ENCODE measurements around the gene FCMR. TPM values are rescaled to one million over a fixed set of nuclear protein-coding genes. Genes with fewer than 3 reads are reported as not detected.

Gene FCMR, protein sequence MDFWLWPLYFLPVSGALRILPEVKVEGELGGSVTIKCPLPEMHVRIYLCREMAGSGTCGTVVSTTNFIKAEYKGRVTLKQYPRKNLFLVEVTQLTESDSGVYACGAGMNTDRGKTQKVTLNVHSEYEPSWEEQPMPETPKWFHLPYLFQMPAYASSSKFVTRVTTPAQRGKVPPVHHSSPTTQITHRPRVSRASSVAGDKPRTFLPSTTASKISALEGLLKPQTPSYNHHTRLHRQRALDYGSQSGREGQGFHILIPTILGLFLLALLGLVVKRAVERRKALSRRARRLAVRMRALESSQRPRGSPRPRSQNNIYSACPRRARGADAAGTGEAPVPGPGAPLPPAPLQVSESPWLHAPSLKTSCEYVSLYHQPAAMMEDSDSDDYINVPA
- 1 to 10 TPM in 2 of 4 donors, under 1 TPM in 1, not detected in 1; 0.59 to 1.7 (median 1.7) TPM for total RNA-seq

DNA sequence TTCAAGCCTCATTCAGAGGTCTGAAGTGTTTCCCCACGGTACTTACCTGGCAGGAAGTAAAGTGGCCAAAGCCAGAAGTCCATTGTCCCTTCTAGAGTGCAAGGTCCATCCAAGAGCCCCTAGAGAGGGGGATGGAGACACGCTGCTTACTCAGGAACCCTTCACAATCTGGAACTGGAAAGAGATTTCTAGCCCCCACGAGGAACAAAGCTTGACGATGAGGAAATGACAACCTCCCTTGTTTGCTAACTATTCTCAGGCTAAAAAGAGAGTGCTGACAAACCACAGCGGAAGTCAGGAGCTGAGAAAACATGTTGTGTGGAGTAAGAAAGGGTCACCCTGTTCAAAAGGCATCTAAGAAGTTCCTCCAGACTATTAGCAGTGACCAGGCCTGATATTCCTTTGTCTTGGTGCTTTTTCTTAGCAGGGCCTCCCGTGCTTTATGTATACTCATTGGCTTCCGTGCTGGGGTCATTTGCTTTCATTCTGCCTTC, at the start of gene FCMR:
TSS of gene FCMR (minus strand) at position 170 of the 494 bp plus-strand sequence. CDS start at position 83, 87 bp downstream.
- Histone ChIP-seq H3K4me3 (no peak within 1 kb of the TSS), H3K9me3 (no peaks in the 10 kb centered on the region), H3K27ac (no peak within 1 kb of the TSS), H3K36me3 (no peaks in the 10 kb centered on the region), H3K4me1 (no peaks in the 10 kb centered on the region), H3K27me3 (no peaks in the 10 kb centered on the region)
- intact Hi-C loops (cut with DNase I; ENCODE audit: low total_unique reads): no loop called here
- no peak for TF ChIP-seq POLR2A (IDR thresholded peaks at IDR 0.05)
- TF ChIP-seq, protein P1, sequence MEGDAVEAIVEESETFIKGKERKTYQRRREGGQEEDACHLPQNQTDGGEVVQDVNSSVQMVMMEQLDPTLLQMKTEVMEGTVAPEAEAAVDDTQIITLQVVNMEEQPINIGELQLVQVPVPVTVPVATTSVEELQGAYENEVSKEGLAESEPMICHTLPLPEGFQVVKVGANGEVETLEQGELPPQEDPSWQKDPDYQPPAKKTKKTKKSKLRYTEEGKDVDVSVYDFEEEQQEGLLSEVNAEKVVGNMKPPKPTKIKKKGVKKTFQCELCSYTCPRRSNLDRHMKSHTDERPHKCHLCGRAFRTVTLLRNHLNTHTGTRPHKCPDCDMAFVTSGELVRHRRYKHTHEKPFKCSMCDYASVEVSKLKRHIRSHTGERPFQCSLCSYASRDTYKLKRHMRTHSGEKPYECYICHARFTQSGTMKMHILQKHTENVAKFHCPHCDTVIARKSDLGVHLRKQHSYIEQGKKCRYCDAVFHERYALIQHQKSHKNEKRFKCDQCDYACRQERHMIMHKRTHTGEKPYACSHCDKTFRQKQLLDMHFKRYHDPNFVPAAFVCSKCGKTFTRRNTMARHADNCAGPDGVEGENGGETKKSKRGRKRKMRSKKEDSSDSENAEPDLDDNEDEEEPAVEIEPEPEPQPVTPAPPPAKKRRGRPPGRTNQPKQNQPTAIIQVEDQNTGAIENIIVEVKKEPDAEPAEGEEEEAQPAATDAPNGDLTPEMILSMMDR (IDR thresholded peaks at IDR 0.05): no peak
- DNase-seq: no peak

DNA sequence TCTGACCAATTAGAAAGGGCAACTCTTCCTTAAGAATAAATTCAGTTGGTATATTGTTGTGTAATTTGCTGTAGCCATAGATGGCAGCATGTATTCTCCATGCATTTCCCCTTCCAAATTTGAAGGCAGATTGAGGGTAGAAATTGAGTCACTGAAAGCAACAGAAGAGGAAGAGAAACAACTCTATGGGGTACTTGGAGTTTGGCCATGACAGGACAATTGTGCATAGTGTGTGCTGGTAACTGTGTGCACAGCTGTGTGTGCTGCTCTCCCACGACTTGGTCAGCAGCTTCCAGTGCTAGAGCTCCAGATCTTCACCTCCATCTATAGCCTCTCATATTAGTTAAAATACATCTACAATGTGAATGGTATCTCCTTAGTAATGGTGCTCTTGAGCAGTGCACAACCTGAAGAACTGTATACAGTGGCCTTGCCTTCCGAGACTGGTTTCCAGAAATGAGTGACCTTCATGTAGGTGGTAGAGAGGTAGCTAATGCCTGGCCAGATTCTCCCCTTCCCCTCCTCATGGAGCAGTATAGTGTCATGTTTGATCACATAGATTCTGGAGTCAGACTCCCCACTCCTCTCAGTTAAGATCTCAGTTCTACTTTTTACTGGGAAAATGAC, 49.4 kb upstream of the FCMR start:
- TF ChIP-seq, protein P1 (IDR thresholded peaks at IDR 0.05): no peak
- no peak for TF ChIP-seq POLR2A (IDR thresholded peaks at IDR 0.05)
- no peak overlapping the region for H3K4me3 ChIP-seq
- H3K36me3 ChIP-seq: no peaks in the 10 kb centered on the region
- no peak overlapping the region for H3K27ac ChIP-seq
- no peak for DNase-seq
- intact Hi-C loops (cut with DNase I; ENCODE audit: low total_unique reads): no loop called here
- no peaks in the 10 kb centered on the region for H3K27me3 ChIP-seq
- H3K4me1 ChIP-seq: no peaks in the 10 kb centered on the region
- H3K9me3 ChIP-seq: no peaks in the 10 kb centered on the region

DNA sequence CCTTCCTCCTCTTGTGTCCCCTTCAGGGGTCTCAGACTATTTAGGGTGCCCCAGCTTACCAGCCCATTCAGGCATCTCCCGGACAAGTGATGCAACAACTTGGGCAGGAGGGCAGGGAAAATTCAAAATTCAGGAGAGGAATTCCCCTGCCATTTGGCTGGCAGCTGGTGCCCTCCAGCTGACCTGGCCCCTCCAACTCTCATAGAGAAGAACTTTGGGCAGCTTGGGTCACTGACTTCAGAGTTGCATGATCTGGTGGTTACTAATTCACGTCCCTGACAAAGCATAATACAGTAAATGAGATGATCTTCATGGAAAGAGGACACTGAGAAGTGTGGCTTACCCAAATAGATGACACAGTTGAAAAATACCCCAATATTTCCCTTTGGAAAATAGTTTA, 48.7 kb upstream of the FCMR start, which contains the start of gene FCAMR:
TSS of gene FCAMR (minus strand) at position 15 of the 400 bp plus-strand sequence. CDS start 335 bp downstream, outside the sequence.
- Histone ChIP-seq H3K4me3 (no peak within 1 kb of the TSS), H3K4me1 (no peaks in the 10 kb centered on the region), H3K9me3 (no peaks in the 10 kb centered on the region), H3K27me3 (no peaks in the 10 kb centered on the region), H3K27ac (no peak within 1 kb of the TSS), H3K36me3 (no peaks in the 10 kb centered on the region)
- no peak for DNase-seq
- no peak for TF ChIP-seq POLR2A (IDR thresholded peaks at IDR 0.05)
- TF ChIP-seq, protein P1 (IDR thresholded peaks at IDR 0.05): no peak
- intact Hi-C loops (cut with DNase I; ENCODE audit: low total_unique reads): no loop called here

DNA sequence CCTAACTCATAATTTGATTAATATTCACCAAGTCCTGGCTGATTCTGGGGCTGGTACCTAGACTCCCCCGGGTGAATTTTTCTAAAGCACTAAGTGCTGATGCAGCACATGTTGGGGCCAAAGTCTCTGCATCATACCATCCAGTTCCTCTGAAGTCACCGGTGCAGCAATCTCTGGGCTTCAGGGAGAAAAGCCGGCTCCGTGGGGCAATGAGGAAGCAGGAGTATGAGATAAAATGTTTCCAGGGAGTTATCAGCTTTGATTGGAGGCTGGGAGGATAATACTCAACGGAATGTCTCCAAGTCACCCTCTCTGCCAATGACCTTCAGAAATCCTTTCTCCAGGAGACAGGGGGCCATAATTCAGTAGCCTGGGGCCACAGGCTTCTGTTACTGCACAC, 47.3 kb upstream of the FCMR start:
- DNase-seq: no peak
- intact Hi-C loops (cut with DNase I; ENCODE audit: low total_unique reads): no loop called here

More for the DNA sequence above, 47.3 kb upstream of the FCMR start:
- H3K4me3 ChIP-seq: no peak overlapping the region
- H3K36me3 ChIP-seq: no peaks in the 10 kb centered on the region
- H3K27me3 ChIP-seq: no peaks in the 10 kb centered on the region
- no peak overlapping the region for H3K27ac ChIP-seq
- TF ChIP-seq, protein P1 (IDR thresholded peaks at IDR 0.05): no peak
- TF ChIP-seq POLR2A (IDR thresholded peaks at IDR 0.05): no peak
- no peaks in the 10 kb centered on the region for H3K9me3 ChIP-seq
- no peaks in the 10 kb centered on the region for H3K4me1 ChIP-seq

Data from uterus (tissue), 4 donors.